HG03103 (cell line): ENCODE data around the gene CEBPB.
"Not testable (repeated sequence)": the region's sequence is repeated elsewhere in the genome, so short reads cannot be mapped to it uniquely, and the experiment has no call there.

Source experiments
- ATAC-seq: cut with Tn5 transposase; IDR thresholded peaks from one replicate; pipeline ENCODE4 v1.9.1; 2021; ENCODE audit warnings: low read depth; ENCODE audit not compliant: unreplicated experiment

The CEBPB gene

DNA sequence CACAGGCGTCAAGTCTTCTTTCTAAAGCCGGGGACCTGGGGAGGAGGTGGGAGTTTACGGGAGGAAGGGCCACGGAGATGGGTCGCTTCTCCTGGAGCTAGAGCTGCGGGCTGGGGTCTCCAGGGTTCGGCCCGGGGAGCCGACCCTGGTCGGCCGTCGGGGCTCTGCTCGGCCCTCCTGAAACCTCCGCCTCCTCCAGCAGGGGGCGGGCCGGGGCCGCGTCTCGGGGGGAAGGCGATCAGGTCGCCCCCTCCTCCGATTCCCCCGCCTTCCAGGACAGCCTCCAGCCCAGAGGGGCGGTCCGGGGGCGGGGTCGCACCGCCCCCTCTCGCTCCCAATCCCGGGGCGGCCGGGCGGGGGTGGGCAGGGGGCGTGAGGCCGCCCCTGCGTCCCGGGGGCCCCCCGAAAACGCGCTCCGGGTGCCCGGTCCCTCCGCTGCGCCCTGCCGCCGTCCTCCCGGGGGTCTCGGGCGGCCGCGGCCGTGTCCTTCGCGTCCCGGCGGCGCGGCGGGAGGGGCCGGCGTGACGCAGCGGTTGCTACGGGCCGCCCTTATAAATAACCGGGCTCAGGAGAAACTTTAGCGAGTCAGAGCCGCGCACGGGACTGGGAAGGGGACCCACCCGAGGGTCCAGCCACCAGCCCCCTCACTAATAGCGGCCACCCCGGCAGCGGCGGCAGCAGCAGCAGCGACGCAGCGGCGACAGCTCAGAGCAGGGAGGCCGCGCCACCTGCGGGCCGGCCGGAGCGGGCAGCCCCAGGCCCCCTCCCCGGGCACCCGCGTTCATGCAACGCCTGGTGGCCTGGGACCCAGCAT lies at the start of gene CEBPB:
Gene CEBPB (plus strand): TSS at position 580 of the 814 bp plus-strand sequence. CDS start 204 bp downstream, at position 784.
- ATAC-seq: peak; percentile 36

DNA sequence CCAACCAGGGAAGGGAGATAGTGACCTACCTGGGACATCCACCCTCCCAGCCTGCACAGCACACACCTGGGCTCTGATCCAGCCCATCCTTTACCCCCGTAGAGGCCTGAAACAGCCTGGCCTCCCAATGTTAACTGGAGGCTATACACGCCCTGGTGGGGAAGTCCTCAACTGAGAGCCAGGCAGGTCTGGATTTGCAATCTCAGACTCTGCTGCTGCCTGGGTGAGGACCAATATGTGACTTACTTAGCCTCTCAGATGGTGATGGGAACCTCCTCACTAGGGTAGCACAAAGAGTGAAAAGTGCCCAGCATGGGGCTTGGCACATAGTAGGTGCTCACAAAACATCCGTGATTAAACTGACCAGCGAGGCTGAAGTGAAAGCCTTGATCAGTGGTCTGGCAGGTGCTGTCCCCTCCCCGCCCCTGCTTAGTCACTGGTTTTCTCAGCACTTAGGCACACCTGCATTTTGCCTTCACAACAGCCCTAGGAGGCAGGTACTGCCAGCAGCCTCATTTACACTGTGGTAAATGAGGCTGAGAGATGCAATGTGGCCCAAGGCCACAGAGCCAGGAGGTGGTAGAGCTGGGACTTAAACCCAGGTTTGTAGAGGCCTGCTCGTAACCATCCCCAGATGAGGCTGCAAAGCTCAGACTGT lies 49.5 kb upstream of the CEBPB start:
- no peak for ATAC-seq

DNA sequence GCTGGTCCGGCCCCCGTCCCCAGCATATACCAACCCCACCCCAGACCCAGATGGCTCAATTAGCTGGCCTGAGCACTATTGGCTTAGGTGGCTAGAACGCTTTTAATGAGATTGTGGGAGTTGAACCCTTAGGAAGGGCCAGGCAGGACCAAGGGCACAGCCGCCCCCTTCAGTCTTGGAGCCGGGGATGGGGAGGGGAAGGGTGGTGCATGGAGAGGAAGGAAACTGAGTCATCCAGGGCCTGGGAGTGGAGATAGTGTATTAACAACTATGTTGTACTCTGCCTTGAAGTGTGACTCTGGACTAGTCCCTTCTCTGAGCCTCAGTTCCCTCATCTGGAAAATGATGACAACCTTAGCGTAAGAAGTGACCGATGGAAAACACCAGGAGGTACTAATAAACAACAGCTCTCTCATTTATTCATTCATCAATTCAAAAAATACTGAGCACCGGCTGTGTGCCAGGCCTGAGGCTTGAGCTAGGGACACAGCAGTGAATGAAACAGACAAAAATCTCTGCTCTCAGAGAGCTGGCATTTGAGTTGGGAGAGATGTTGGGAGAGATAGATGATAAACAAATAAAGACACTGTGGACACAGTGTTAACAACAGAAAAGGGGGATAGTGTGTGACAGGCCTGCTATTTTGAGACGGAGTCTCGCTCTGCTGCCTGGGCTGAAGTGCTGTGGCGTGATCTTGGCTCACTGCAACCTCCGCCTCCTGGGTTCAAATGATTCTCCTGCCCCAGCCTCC lies 48.6 kb upstream of the CEBPB start:
- no peak for ATAC-seq

DNA sequence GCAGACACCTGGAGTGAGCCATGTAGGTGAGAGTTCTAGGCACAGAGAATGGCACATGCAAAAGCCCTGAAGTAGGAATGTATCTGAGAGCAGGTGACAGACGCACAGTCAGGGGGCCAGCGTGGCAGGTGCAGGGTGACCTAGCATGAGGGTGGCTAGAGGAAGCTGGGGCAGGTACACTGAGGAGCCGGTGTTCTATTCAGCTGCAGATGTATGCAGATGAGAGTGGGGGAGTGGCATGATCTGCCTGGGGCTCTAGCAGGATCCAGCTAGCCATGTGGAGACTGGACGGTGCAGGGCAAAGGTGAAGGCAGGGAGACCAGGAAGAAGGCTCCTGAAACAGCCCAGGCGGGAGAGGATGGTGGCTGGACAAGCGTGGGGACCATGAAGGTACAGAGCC lies 47.8 kb upstream of the CEBPB start:
- no peak for ATAC-seq

DNA sequence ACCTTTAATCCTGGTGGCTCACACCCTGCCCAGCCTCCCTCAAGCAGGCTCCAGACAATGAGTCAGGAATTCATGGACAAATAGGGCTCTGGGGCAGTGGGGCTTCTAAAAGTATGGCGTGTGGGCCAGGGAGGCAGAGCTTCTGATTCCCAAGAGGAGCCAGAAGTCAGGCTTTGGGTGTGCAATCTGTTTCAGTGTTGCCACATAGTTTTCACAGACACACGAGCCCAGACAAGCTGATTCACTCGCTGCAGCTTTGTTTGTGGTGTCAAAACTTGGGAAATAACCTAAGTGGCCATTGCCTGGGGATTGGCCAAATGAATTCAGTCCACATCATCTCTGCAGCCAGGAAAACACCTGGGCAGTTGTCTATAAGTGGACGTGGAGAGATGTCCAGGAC lies 46.3 kb upstream of the CEBPB start:
- ATAC-seq: no peak

DNA sequence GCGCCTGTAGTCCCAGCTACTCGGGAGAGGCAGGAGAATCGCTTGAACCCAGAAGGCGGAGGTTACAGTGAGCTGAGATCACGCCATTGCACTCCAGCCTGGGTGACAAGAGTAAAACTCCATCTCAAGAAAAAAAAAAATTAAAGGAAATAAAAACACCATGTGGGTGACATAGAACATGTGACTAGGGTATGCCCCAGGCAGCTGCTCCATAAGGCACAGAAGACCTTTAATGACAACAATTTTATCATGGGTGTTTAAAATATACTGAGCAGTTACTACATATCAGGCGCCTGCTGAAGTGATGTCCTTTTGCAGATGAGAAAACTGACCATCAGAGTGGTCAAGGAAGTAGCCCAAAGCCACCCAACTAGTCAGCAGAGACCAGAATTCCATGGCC lies 45.1 kb upstream of the CEBPB start:
- ATAC-seq: no peak

DNA sequence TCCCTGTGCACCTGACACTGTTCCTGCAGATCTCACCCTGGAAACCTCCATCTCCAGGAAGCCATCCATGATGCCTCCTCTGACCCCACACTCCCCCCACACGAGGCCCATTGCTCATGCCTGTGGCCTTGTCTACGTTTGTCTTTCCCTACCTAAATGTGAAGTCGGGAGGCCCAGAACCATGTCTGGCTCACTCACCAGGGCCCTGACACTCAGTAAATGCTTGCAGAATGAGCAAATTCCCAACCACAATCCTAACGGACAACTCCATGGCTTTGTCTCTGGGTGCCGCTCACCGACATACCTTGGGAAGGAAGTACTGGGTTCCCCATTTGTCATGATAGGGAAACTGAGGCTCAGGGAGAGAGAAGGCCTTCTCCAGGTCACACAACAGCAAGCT lies 44.4 kb upstream of the CEBPB start:
- no peak for ATAC-seq

DNA sequence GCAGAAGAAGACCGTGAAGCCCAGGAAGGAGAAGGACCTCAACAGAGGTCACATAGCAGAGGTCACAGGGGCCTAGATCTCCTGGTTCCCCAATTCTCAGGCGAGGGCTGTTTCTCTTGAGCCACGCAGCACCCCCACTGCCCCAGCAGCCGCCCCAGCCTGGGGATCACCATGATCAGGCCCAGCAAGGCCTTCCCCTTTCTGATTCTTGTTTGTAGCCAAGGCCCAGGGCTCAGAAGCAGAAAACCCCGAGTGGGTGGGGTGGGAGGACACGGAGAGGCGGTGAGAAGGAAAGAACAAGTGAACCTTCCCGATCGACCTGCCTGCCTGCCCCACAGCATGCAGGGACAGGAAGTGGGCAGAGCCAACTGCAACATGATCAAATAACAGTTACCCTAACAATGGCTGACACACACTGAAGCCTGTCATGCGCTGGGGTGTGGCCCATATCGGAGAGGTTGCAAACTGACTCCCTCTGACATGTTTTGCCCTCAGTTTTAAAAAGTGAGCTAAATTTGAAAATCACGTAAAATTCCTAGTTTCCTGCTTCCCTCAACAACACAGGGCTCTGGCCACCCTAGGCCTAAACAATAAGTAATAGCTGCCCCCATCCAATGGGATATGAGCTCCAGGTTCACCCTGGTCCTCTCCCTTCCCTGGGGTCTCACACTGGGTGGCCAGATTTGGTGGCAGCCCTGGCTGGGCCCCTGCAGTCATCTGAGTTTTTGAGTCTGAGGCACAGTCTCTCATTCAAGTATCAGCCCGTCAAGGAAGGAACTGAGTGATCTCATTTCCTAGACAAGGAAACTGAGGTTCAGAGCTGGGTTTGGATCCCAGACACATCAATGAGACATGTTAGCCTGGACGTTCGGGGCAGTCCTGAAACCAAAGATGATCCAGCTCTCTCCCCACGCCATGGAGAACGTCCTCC lies 43.6 kb upstream of the CEBPB start:
- ATAC-seq: peak; percentile 68

DNA sequence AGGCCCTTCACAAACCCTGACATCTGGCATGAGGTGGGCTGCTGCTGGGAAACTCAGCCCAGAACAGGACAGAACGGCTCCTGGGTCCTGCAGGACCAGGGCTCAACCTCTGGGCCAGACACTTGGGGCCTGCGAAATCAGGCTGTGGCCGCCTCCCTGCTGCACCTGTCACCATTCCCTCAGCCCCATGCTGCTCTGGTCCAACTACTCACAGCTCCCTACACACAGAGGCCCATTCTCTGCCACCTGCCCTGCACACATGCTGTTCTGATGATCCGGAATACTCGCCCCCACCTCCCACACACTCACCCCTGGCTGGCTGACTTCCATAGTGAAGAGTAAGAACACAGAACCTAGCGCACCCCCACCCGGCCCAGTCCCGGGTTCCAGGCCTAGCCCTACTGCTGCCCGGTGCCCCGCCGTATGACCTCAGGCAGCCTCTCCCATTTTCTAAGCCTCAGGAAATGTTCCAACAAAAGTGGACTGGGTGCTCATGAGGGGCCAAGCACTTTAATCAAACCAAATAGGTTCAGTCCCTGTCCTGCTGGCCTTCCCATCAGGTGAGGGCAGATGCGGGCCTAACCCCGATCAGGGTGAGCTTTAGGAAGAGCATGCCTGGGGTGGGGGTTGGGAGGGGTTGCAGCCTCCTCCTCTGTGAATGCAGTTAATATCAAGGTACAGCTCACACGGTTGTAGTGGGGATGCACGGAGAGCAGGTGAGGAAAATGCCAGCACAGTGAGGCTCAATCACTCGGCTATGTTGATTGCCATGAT lies 41.0 kb upstream of the CEBPB start:
- no peak for ATAC-seq

DNA sequence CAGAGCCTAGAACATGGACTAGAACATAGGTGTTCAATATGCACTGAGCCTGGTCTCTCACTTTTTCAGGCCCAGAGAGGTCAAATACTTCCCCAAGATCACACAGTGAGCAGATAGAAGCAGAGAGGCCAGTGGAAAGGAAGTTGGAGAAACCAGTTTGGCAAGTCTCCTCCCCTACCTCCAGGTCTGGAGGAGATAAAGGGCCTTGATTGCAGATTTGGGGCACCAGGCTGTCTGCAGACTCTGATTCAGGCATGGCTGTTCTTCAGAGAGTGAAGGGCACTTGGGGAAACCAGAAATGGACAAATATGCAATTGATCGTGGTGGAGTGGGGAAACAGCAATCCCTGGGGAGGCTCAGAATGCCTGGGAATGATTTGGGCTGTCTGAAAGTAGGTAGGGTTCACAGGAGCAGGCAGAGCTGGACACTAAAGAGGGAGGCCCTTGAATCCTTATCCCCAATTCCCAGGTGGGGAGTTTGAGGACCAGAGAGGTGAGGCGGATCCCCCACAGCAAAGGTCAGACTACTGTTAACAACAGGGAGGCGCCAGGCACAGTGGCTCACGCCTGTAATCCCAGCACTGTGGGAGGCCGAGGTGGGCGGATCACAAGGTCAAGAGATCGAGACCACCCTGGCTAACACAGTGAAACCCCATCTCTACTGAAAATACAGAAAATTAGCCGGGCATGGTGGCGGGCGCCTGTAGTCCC lies 39.4 kb upstream of the CEBPB start:
- no peak for ATAC-seq

DNA sequence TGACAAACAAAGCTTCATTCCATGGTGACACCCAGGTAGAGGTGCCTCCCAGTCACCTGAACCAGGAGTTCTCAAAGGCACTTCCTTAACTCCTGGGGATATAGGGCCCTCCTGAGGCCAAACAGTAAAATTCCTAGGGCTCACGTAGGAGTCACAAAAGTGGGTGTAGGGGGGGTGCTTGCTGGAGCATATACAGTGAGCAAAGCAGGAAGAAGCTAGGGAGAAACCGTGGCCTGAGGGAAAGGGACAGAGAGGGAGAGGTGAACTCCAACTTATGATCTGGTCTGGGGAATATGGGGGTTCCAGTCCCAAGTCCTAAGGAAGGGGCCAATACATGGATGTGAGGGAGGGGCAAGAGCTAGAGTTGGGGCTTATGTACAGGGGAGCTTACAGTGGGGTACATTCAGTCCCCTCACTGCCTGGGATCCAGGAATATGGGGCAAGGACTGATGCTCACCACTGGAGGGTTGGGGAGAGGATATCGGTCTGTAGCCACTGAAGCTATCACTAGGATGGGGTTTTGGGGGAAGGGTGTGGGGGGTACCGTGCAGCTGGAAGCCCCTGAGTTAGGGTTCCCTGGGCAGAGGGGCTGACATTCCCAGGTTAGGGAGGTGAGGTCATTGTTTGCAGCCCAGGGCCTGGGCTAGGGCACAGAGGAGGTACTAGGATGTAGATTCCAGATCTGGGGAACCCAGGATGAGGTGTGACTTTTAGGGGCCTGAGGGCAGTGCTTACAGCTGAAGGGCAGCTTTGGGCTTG lies 38.1 kb upstream of the CEBPB start:
- ATAC-seq: no peak

DNA sequence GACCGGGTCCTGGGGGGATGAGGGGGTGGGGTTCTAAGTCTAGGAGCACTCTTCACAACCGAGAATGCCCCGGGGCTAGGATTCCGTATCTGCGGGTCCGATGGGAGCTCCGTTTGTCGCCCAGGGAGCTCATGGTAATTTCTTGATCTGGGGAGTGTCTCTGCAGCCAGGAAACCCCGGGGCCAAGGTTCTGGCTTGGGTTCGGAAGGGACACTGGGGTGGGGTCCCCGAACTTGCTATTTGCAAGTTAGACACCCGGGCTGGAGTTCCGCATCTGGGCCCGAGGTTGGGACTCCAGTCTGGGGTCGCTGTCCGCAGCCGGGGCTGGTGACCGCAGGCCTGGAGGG lies 37.5 kb upstream of the CEBPB start:
- ATAC-seq: no peak

DNA sequence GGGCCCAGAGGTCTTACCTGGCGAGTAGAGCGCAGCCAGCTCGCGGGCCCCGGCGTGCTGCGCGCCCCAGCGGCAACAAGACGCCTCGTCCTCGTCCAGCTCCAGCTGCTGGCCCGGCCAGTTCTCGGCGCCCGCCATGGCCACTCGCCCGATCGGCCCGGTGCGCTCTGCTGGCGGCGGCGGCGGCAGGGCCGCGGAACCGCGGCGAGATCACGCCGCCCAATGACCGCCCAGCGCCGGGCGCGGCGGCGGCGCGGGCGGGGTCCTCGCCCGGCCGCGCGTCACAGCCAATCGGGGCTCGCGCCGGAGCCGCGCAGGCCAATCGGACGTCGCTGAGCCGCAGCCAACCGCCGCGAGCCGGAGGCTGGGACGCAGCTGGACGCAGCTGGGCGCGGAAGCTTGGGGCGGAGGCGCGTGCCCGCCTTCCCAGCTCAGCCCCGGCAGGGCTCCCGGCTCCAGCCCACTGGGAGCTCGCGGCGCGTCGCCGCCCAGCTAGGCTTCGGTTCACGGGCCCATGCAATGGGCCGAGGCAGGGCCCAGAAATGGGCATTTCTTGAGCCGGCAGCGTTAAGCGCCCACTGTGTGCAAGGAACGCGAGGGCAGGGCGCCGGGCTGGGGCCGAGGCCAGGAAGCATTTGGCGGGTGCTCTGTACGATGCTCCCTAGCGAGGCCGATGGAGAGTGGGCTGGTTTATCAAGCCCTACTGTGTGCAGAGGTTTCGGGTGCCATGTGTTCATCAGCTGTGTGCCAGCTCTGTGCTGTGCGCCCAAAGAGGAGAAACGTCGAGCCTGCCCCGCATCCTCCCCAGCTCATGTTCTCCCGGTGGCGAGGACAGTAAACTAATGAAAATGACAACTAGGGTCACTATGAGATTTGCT lies 36.9 kb upstream of the CEBPB start, which contains the start of gene PEDS1:
Gene PEDS1 (minus strand): TSS at position 224 of the 878 bp plus-strand sequence. CDS start 86 bp downstream, at position 138.
- peak; percentile 87 for ATAC-seq

DNA sequence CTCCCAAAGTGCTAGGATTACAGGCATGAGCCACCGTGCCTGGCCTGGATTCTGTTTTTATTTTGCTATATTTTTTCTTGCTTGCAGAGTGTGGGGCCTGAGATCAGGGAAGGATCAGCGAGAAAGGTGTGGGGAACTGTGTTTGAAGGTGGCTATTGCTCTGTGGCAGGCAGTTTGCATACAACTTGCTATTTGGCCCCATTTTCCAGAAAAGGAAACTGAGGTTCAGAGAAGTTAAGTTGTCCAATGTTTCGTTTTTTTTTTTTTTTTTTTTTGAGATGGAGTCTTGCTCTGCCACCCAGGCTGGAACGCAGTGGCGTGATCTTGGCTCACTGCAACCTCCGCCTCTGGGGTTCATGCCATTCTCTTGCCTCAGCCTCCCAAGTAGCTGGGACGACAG lies 29.1 kb upstream of the CEBPB start:
- not testable (repeated sequence) for ATAC-seq

DNA sequence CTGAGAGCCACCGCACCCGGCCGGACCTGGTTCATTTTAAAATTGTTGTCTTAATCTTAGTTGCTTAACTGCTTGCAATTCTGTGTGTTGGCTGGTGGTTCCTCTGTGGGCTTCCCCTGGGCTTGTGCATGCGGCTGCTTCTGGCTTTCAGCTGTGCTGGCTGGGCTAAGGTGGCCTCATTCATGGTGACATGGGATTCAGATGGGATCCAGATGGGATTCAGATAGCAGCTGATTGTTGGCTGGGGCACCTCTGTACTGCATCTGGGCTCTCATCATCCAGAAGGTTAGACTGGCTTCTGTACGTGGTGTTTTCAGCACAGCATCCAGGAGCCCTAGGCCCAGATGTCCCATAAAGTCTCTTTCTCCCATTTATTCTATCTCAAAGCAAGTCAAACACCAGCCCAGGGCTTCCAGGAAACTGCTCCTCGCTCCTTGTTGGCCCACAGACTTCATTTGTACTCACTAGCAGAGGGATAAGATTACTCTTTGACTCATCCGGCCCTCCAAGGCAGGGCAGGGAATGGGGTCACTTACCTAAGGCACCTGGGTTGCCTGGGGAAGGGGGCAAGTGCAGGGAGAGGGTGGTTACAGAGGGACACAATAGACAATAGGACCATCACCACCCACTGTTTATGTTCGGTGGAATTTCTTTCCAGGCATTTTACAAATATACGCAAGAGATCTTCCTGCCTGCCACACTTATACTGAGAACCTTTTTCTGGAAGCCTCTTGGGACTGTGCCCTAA lies 26.9 kb upstream of the CEBPB start:
- no peak for ATAC-seq

DNA sequence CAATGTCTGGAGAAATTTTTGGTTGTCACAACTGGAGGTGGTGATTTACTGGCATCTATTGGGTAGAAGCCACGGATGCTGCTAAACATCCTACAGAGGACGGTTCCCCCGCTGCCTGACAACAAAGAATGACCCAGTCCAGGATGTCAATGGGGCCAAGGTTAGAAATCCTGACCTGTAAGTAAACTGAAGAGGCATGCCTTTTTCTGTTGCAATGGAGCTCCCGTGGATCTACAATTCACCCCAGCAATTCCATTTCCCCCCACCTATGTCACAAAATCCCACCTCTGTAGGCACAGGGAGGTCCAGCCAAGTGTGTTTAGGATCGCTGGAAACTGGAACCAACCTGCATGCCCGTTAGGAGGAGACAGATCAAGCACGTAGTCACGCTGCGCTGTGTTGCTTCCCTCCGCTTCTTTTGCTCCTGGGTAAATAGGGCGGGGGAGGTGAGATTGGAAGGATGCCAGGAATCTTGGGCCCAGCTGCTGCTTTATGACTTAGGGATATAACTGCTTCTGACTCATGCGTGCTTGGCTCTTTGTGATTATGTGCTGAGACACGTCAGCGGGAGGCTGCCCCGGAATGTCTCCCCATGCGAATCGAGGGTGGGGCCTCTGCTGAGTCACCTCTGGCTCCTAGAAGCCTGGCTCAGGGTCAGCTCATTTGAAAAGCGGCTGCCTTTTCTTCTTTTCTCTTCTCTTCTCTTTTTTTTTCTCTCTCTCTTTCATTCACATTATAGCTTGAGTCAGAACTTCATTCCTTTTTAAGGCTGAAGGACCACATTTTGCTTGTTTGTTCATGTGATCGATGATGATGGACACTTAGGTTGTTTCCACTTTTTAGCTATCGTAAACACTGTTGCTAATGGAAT lies 24.7 kb upstream of the CEBPB start:
- peak; percentile 89 for ATAC-seq
